K562 (cell line): ENCODE results near the gene CTIF. TPM values are rescaled to one million over a fixed set of nuclear protein-coding genes. Genes with fewer than 3 reads are reported as not detected.

Experiments used
- ARID3B ChIP-seq: fragments of 250-450 bp; sonication (Bioruptor Pico); IDR thresholded peaks from 2 replicates; pipeline ENCODE4 v1.4.0; 2020; ENCODE audit warnings: borderline replicate concordance
- CEBPG ChIP-seq, 3 experiments: fragments of 200-800 bp in 1 of 3; sonication (Bioruptor generic) in 1 of 3; sonication (generic) in 1 of 3; formaldehyde crosslinking in 1 of 3; IDR thresholded peaks in 2 of 3; conservative IDR thresholded peaks in 1 of 3; 2 replicates each; pipeline versions ENCODE4 v1.6.1 to v1.8.0; 2016 to 2022; ENCODE audit warnings: missing compliant biosample characterization in 2 of 3, missing genetic modification characterization in 2 of 3, mild to moderate bottlenecking in 1 of 3, missing genetic modification reagents in 1 of 3
- E4F1 ChIP-seq: fragments of 250-450 bp; sonication (Bioruptor Pico); IDR thresholded peaks from 2 replicates; pipeline ENCODE4 v1.5.0; 2021; ENCODE audit warnings: mild to moderate bottlenecking, borderline replicate concordance
- HDAC8 ChIP-seq: fragments of 450-650 bp; IDR thresholded peaks from 2 replicates; pipeline ENCODE4 v1.6.1; 2016; ENCODE audit warnings: mild to moderate bottlenecking, missing genetic modification characterization, moderate library complexity, missing compliant biosample characterization
- HMG20A ChIP-seq: fragments of 450-650 bp; formaldehyde crosslinking; conservative IDR thresholded peaks from 2 replicates; pipeline ENCODE4 v1.4.0; 2020; ENCODE audit warnings: mild to moderate bottlenecking, mixed read lengths
- HMG20B ChIP-seq: fragments of 250-450 bp; sonication (Bioruptor Pico); IDR thresholded peaks from 2 replicates; pipeline ENCODE4 v1.5.0; 2021; ENCODE audit warnings: mild to moderate bottlenecking
- HOXB6 ChIP-seq: fragments of 250-450 bp; sonication (Bioruptor Pico); IDR thresholded peaks from 2 replicates; pipeline ENCODE4 v1.5.1; 2022; ENCODE audit warnings: mild to moderate bottlenecking, borderline replicate concordance
- MAFF ChIP-seq: IDR thresholded peaks from 2 replicates; pipeline ENCODE4 v1.6.1; 2012; ENCODE audit warnings: low read length, improper control_type of control experiment
- MTA2 ChIP-seq: fragments of 450-650 bp; IDR thresholded peaks from 2 replicates; pipeline ENCODE4 v1.6.1; 2016; ENCODE audit warnings: low read depth
- PHB2 ChIP-seq: fragments of 450-650 bp; IDR thresholded peaks from 2 replicates; pipeline ENCODE4 v1.6.1; 2017; ENCODE audit warnings: low read depth
- POLR2G ChIP-seq: fragments of 200-400 bp; formaldehyde crosslinking; IDR thresholded peaks from 2 replicates; pipeline ENCODE4 v1.6.1; 2017; ENCODE audit warnings: low read depth, mild to moderate bottlenecking, antibody characterized with exemption, low read length, moderate library complexity
- PRMT5 ChIP-seq: sonication (generic); formaldehyde crosslinking; IDR thresholded peaks from 2 replicates; pipeline ENCODE4 v1.5.0; 2020; ENCODE audit warnings: missing genetic modification reagents
- RFX5 ChIP-seq: IDR thresholded peaks from 2 replicates; pipeline ENCODE4 v1.6.1; 2011; ENCODE audit warnings: low read depth, mild to moderate bottlenecking, improper control_type of control experiment, low read length
- SAP30 ChIP-seq: fragments of 200-600 bp; sonication (generic); IDR thresholded peaks from 2 replicates; pipeline ENCODE4 v1.6.1; 2012; ENCODE audit warnings: borderline replicate concordance, low read depth, mild to moderate bottlenecking, moderate library complexity, low read length, control low read depth, inconsistent platforms; ENCODE audit not compliant: insufficient read depth, poor library complexity, severe bottlenecking
- SLC30A9 ChIP-seq: fragments of 250-450 bp; sonication (Bioruptor Pico); IDR thresholded peaks from 2 replicates; pipeline ENCODE4 v1.8.0; 2022; ENCODE audit warnings: mild to moderate bottlenecking, moderate library complexity
- SMARCA5 ChIP-seq: fragments of 450-650 bp; IDR thresholded peaks from 2 replicates; pipeline ENCODE4 v1.6.1; 2016
- SNIP1 ChIP-seq: fragments of 450-650 bp; IDR thresholded peaks from 2 replicates; pipeline ENCODE4 v1.7.1; 2017; ENCODE audit warnings: low read depth, mild to moderate bottlenecking
- SRSF9 ChIP-seq: fragments of 200-400 bp; formaldehyde crosslinking; IDR thresholded peaks from 2 replicates; pipeline ENCODE4 v1.6.1; 2017; ENCODE audit warnings: low read depth, low read length, borderline replicate concordance
- TFAM ChIP-seq: fragments of 250-450 bp; sonication (Bioruptor Pico); conservative IDR thresholded peaks from 2 replicates; pipeline ENCODE4 v1.5.0; 2021; ENCODE audit warnings: mild to moderate bottlenecking, moderate library complexity
- TRIM28 ChIP-seq: fragments of 450-650 bp; IDR thresholded peaks from 2 replicates; pipeline ENCODE4 v1.6.1; 2017
- XRCC3 ChIP-seq: fragments of 450-650 bp; IDR thresholded peaks from 2 replicates; pipeline ENCODE4 v1.6.1; 2017; ENCODE audit warnings: mild to moderate bottlenecking, moderate library complexity
- ZNF766 ChIP-seq: fragments of 200-800 bp; sonication (Bioruptor generic); conservative IDR thresholded peaks from 2 replicates; pipeline ENCODE4 v1.6.1; 2016; ENCODE audit warnings: missing genetic modification characterization, missing compliant biosample characterization
- ZSCAN32 ChIP-seq: fragments of 450-650 bp; formaldehyde crosslinking; IDR thresholded peaks from 2 replicates; pipeline ENCODE4 v1.4.0; 2020; ENCODE audit warnings: mild to moderate bottlenecking, moderate library complexity
- polyA plus RNA-seq, 8 experiments: library from polyadenylated mRNA; depleted of rRNA in 4 of 8; stranded (reverse) in 5 of 8; unstranded in 3 of 8; fragments of >200 nt; fragmentation: Nextera tagmentation in 2 of 8; fragmentation: Illumina TruSeq in 1 of 8; extraction: Ambion mirVana in 2 of 8; extraction: Trizol in 1 of 8; gene quantifications; 2 replicates each; pipeline versions ENCODE4 v1.2.1 to v1.2.3, GENCODE V29; 2011 to 2014; ENCODE audit warnings: inconsistent platforms in 1 of 8, missing spikeins in 1 of 8
- total RNA-seq, 7 experiments: library from RNA; depleted of rRNA in 6 of 7; stranded (reverse); fragments of >200 nt in 6 of 7; fragmentation: Illumina TruSeq in 2 of 7; extraction: Trizol in 2 of 7; gene quantifications; 2 replicates each; pipeline versions ENCODE4 v1.2.1 to v1.2.3, GENCODE V29; 2011 to 2021; ENCODE audit warnings: low replicate concordance in 1 of 7
- TF ChIP-seq, protein P1 (sequence below): fragments of 450-650 bp; IDR thresholded peaks from one replicate; pipeline ENCODE4 v1.6.1; 2018; ENCODE audit warnings: mild to moderate bottlenecking, moderate library complexity; ENCODE audit not compliant: partially characterized antibody

The CTIF gene
- total and polyA plus RNA-seq, 9 of the 15 experiments (the other 6 are each of a cell fraction or from before 2014, with no cell fraction given), result 0.17 to 11.5 (median 2.2) TPM

DNA sequence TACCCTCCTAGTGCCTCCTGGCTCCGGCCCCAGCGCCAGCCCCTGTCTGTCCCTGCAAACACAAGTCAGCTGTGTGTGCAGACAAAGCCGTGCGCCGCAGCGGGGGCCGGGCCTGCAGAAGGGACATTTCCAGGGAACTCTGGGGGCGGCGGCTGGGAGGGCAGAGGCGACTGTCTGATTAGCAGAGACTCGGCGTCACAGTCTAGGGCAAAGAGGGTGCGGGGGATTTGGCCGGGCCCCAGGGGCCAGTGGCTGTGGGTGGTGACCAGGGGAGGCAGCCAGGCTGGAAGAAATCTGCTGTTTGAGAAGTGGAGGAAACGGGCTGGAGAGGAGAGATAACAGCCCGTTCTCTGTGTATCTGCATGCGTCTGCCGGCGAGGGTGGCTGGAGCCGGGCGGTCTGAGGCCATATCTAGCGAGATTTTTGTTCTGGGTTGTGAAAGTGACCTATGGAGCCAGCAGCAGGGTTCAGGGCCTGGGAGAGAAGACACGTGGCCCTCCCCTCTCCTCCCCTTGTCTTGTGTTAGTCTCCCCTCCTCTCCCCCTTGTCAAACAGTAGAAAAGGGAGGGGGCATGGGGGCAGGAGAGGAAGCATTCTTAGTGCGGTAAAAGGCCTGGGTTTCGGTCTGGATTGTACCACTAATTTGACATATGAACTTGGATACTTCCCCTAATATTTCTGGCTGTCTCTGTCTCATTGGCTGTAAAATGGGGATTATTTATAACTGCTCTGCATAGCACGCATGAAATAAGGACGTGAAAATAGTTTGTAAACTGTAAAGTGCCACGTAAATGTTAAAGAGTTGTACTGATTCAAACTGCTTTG is 242.5 kb downstream of the CTIF start (continued):
- TF ChIP-seq SNIP1, result no peak
- TF ChIP-seq ARID3B (CRISPR knock-in tag), result no peak
- peak; percentile 74 for TF ChIP-seq TRIM28
- TF ChIP-seq HMG20B, result no peak
- TF ChIP-seq MTA2, result peak; percentile 93
- TF ChIP-seq, protein P1, sequence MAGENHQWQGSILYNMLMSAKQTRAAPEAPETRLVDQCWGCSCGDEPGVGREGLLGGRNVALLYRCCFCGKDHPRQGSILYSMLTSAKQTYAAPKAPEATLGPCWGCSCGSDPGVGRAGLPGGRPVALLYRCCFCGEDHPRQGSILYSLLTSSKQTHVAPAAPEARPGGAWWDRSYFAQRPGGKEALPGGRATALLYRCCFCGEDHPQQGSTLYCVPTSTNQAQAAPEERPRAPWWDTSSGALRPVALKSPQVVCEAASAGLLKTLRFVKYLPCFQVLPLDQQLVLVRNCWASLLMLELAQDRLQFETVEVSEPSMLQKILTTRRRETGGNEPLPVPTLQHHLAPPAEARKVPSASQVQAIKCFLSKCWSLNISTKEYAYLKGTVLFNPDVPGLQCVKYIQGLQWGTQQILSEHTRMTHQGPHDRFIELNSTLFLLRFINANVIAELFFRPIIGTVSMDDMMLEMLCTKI, result no peak
- TF ChIP-seq HDAC8, result no peak
- TF ChIP-seq PRMT5 (CRISPR knock-in tag), result no peak
- TF ChIP-seq HOXB6 (CRISPR knock-in tag), result no peak
- no peak for TF ChIP-seq E4F1 (CRISPR knock-in tag)
- no peak for TF ChIP-seq TFAM (CRISPR knock-in tag)
- TF ChIP-seq CEBPG (CRISPR knock-in tag; IDR thresholded peaks at IDR 0.05), result no peak
- no peak; a peak in 1 of 4 replicates for TF ChIP-seq CEBPG (tag; conservative IDR thresholded peaks at IDR 0.05 in 1 of 2, IDR thresholded peaks at IDR 0.05 in 1 of 2)
- TF ChIP-seq SAP30, result peak; percentile 37
- peak; percentile 36; the same call in 1 of the 2 replicates for TF ChIP-seq SMARCA5
- TF ChIP-seq SLC30A9, result no peak
- peak; percentile 88 for TF ChIP-seq PHB2
- TF ChIP-seq SRSF9, result no peak
- no peak for TF ChIP-seq HMG20A (CRISPR knock-in tag)
- peak; percentile 90 for TF ChIP-seq ZNF766 (CRISPR knock-in tag)
- TF ChIP-seq RFX5, result no peak
- no peak for TF ChIP-seq POLR2G
- TF ChIP-seq ZSCAN32 (CRISPR knock-in tag), result no peak
- no peak for TF ChIP-seq MAFF
- no peak for TF ChIP-seq XRCC3
